Measurements from ENCODE around the gene GJC3. TPM values are rescaled to one million over a fixed set of nuclear protein-coding genes. Genes with fewer than 3 reads are reported as not detected.
A peak's percentile ranks its signal among the peaks of the same experiment; 100 is the strongest.
"Not testable (repeated sequence)": the region's sequence is repeated elsewhere in the genome, so short reads cannot be mapped to it uniquely, and the experiment has no call there.

GJC3 gene
- total and polyA plus RNA-seq, 4 donors = 0.57 TPM; not detected in 3

DNA sequence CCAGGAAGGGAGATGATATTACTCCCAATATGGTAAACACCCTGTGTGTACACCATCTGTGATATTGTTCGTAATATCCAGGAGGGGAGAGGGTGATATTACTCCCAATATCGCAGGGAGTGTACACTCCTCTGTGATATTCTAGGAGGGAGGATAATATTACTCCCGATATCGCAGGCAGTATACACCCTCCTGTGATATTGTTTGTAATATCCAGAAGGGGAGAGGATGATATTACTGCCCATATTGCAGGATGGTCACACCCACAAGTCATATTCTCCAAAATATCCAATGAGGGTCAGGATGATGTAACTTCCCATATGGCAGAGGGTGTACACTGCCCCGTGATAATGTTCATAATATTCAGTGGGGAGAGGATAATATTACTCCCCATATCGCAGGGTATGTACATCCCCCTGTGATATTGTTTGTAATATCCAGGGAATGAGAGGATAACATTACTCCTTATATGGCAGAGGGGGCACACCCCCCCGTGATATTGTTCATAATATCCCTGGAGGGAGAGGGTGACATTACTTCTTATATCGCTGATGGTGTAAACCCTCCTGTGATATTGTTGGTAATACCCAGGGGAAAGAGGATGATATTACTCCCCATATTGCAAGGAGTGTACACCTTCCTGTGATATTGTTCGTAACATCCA lies 29.3 kb upstream of the GJC3 start:
- DNase-seq = no peak
- no peaks in the 10 kb centered on the region for H3K36me3 ChIP-seq (ENCODE audit: control insufficient read depth in 1 of 2, insufficient read depth in 2 of 2, low read length in 1 of 2)
- peaks cover 0 to 2% of the 10 kb centered on the region in 2 donors for H3K27me3 ChIP-seq (ENCODE audit: control insufficient read depth in 1 of 2, insufficient read depth in 2 of 2, low read length in 1 of 2)
- H3K9me3 ChIP-seq (ENCODE audit: control insufficient read depth, low read length) = no peaks in the 10 kb centered on the region
- intact Hi-C loops (cut with DNase I) = no loop called here
- 75 to 80% methylated on average over 9 of the region's 9 CpGs for WGBS, 2 donors
- H3K4me3 ChIP-seq (ENCODE audit: low read length in 2 of 2) = no peak overlapping the region
- no peaks in the 10 kb centered on the region for H3K4me1 ChIP-seq (ENCODE audit: control insufficient read depth in 1 of 2, insufficient read depth in 2 of 2, low read length in 2 of 2)
- H3K27ac ChIP-seq (ENCODE audit: low read depth in 1 of 2, low read length in 2 of 2) = no peak overlapping the region
- no peak for ATAC-seq (ENCODE audit: low FRiP score)

DNA sequence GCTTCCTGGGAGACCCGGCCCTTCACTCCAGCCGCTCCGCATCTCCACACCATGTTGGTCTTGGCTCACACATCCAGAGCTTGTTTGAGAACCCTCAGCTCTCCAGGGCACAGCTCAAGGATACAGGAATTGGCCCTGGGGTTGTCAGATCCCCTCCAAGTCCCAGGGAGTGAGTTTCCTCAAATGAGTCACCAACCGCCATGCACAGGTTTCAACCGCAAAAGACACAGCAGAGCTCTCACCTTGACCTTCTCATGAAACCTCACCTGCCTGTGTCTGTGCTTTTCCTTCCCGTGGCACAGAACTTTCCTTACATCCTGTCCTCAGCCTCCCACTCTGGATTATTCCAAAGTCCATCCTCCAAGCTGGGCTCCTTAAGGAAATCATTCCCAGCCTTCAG lies 25.8 kb upstream of the GJC3 start:
- H3K27ac ChIP-seq (ENCODE audit: low read depth in 1 of 2, low read length in 2 of 2) = no peak overlapping the region
- no peak for DNase-seq
- intact Hi-C loops (cut with DNase I) = no loop called here
- H3K9me3 ChIP-seq (ENCODE audit: control insufficient read depth, low read length) = peaks cover 3% of the 10 kb centered on the region
- H3K27me3 ChIP-seq (ENCODE audit: control insufficient read depth in 1 of 2, insufficient read depth in 2 of 2, low read length in 1 of 2) = peaks cover 0 to 2% of the 10 kb centered on the region in 2 donors
- H3K36me3 ChIP-seq (ENCODE audit: control insufficient read depth in 1 of 2, insufficient read depth in 2 of 2, low read length in 1 of 2) = no peaks in the 10 kb centered on the region
- H3K4me3 ChIP-seq (ENCODE audit: low read length in 2 of 2) = no peak overlapping the region
- 63 to 65% methylated on average over 6 of the region's 6 CpGs for WGBS, 2 donors
- no peak for ATAC-seq (ENCODE audit: low FRiP score)
- no peaks in the 10 kb centered on the region for H3K4me1 ChIP-seq (ENCODE audit: control insufficient read depth in 1 of 2, insufficient read depth in 2 of 2, low read length in 2 of 2)

DNA sequence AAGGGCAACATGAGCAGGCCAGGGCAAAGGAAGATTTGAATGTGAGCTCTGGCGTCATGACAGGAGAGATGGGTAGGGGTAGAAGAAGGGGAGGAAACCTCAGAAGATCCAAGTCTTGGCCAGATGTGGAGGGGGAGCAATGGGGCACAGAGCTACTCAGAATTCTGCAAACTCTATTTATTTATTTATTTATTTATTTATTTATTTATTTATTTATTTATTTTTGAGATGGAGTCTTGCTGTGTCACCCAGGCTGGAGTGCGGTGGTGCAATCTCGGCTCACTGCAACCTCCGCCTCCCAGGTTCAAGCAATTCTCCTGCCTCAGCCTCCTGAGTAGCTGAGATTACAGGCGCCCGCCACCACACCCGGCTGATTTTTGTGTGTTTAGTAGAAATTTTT lies 25.2 kb upstream of the GJC3 start:
- ATAC-seq (ENCODE audit: low FRiP score); intact Hi-C loops (cut with DNase I): not testable (repeated sequence)
- WGBS, 2 donors = 93% methylated on average over 7 of the region's 7 CpGs

DNA sequence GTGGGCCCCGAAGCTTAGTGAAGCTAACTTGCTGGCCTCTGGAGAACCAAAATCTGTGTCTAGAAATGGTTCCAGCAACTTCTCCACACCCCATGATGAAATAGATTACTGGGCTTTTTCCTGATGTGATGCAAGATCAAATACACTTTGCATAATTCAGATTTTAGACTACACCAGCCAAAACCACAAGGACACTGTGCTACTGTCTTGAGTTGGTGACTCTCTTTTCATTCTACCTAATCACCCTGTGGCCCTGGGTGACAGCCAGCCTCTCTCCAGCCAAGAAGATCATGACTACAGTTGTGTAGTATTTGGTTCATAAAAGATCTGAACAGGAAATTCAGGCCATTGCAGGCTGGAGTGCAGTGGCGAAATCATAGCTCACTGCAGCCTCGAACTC lies 24.2 kb upstream of the GJC3 start:
- H3K4me1 ChIP-seq (ENCODE audit: control insufficient read depth in 1 of 2, insufficient read depth in 2 of 2, low read length in 2 of 2) = no peaks in the 10 kb centered on the region
- DNase-seq (peak in 1 of 2 donors; percentile 47), ATAC-seq (ENCODE audit: low FRiP score) (no peak)
- H3K9me3 ChIP-seq (ENCODE audit: control insufficient read depth, low read length) = peaks cover 3% of the 10 kb centered on the region
- peaks cover 0 to 2% of the 10 kb centered on the region in 2 donors for H3K27me3 ChIP-seq (ENCODE audit: control insufficient read depth in 1 of 2, insufficient read depth in 2 of 2, low read length in 1 of 2)
- H3K4me3 ChIP-seq (ENCODE audit: low read length in 2 of 2) = no peak overlapping the region
- H3K36me3 ChIP-seq (ENCODE audit: control insufficient read depth in 1 of 2, insufficient read depth in 2 of 2, low read length in 1 of 2) = no peaks in the 10 kb centered on the region
- H3K27ac ChIP-seq (ENCODE audit: low read depth in 1 of 2, low read length in 2 of 2) = no peak overlapping the region
- 74 to 79% methylated on average over 3 of the region's 3 CpGs for WGBS, 2 donors
- intact Hi-C loops (cut with DNase I) = no loop called here

More for the DNA sequence above, 25.2 kb upstream of the GJC3 start:
- DNase-seq; H3K27me3 ChIP-seq (ENCODE audit: control insufficient read depth in 1 of 2, insufficient read depth in 2 of 2, low read length in 1 of 2); H3K4me1 ChIP-seq (ENCODE audit: control insufficient read depth in 1 of 2, insufficient read depth in 2 of 2, low read length in 2 of 2); H3K4me3 ChIP-seq (ENCODE audit: low read length in 2 of 2); H3K36me3 ChIP-seq (ENCODE audit: control insufficient read depth in 1 of 2, insufficient read depth in 2 of 2, low read length in 1 of 2); H3K27ac ChIP-seq (ENCODE audit: low read depth in 1 of 2, low read length in 2 of 2); H3K9me3 ChIP-seq (ENCODE audit: control insufficient read depth, low read length): not testable (repeated sequence)

DNA sequence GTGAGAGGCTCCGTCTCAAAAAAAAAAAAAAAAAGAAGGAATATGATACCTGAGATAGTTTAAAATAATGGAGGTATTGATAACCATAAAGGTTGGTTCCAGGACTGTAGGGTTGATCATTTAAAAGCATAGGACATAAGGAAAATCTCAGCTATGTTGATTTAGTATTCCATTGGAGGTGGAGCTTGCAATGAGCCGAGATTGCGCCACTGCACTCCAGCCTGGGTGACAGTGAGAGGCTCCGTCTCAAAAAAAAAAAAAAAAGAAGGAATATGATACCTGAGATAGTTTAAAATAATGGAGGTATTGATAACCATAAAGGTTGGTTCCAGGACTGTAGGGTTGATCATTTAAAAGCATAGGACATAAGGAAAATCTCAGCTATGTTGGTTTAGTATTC lies 23.2 kb upstream of the GJC3 start:
- intact Hi-C loops (cut with DNase I); H3K27ac ChIP-seq (ENCODE audit: low read depth in 1 of 2, low read length in 2 of 2); H3K36me3 ChIP-seq (ENCODE audit: control insufficient read depth in 1 of 2, insufficient read depth in 2 of 2, low read length in 1 of 2); H3K27me3 ChIP-seq (ENCODE audit: control insufficient read depth in 1 of 2, insufficient read depth in 2 of 2, low read length in 1 of 2); DNase-seq; ATAC-seq (ENCODE audit: low FRiP score); H3K9me3 ChIP-seq (ENCODE audit: control insufficient read depth, low read length); H3K4me3 ChIP-seq (ENCODE audit: low read length in 2 of 2); H3K4me1 ChIP-seq (ENCODE audit: control insufficient read depth in 1 of 2, insufficient read depth in 2 of 2, low read length in 2 of 2): not testable (repeated sequence)
- WGBS, 2 donors = 65 to 84% methylated on average over 4 of the region's 4 CpGs

GRCh38 chr7:99950819-99951218 lies 21.4 kb upstream of the GJC3 start:
- H3K36me3 ChIP-seq (ENCODE audit: control insufficient read depth in 1 of 2, insufficient read depth in 2 of 2, low read length in 1 of 2); H3K27ac ChIP-seq (ENCODE audit: low read depth in 1 of 2, low read length in 2 of 2); DNase-seq; intact Hi-C loops (cut with DNase I); H3K4me3 ChIP-seq (ENCODE audit: low read length in 2 of 2); H3K27me3 ChIP-seq (ENCODE audit: control insufficient read depth in 1 of 2, insufficient read depth in 2 of 2, low read length in 1 of 2); H3K4me1 ChIP-seq (ENCODE audit: control insufficient read depth in 1 of 2, insufficient read depth in 2 of 2, low read length in 2 of 2); H3K9me3 ChIP-seq (ENCODE audit: control insufficient read depth, low read length); ATAC-seq (ENCODE audit: low FRiP score): not testable (repeated sequence)
- WGBS, 2 donors = 90 to 92% methylated on average over 6 of the region's 6 CpGs

DNA sequence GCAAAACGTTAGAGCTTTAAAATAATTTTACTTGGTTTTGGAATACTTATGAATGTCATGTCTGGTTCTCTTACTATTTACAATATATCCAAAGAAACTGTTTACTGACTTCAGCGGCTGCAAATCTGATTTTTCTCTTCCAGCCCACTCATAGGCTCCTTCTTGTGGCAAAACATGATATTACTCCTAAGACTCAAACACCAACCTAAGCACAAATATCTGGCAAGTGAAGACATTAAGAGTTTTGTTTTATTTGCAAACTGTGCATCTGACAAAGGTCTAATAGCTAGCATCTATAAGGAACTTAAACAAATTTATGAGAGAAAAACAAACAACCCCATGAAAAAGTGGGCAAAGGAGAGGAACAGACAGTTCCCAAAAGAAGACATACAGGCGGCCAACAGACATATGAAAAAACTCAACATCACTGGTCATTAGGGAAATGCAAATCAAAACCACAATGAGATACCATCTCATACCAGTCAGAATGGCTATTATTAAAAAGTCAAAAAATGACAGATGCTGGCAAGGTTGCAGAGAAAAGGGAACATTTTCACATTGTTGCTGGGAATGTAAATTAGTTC lies 20.3 kb upstream of the GJC3 start:
- no peak overlapping the region for H3K27ac ChIP-seq (ENCODE audit: low read depth in 1 of 2, low read length in 2 of 2)
- ATAC-seq (ENCODE audit: low FRiP score) (no peak), DNase-seq (no peak)
- H3K9me3 ChIP-seq (ENCODE audit: control insufficient read depth, low read length) = peaks cover 3% of the 10 kb centered on the region
- no peaks in the 10 kb centered on the region for H3K27me3 ChIP-seq (ENCODE audit: control insufficient read depth in 1 of 2, insufficient read depth in 2 of 2, low read length in 1 of 2)
- intact Hi-C loops (cut with DNase I) = no loop called here
- H3K36me3 ChIP-seq (ENCODE audit: control insufficient read depth in 1 of 2, insufficient read depth in 2 of 2, low read length in 1 of 2) = no peaks in the 10 kb centered on the region
- 61 to 62% methylated on average over 3 of the region's 3 CpGs for WGBS, 2 donors
- H3K4me3 ChIP-seq (ENCODE audit: low read length in 2 of 2) = no peak overlapping the region
- H3K4me1 ChIP-seq (ENCODE audit: control insufficient read depth in 1 of 2, insufficient read depth in 2 of 2, low read length in 2 of 2) = no peaks in the 10 kb centered on the region

- ATAC-seq (ENCODE audit: low FRiP score) = no peak
- Histone ChIP-seq H3K9me3 (ENCODE audit: control insufficient read depth, low read length) (peaks cover 3% of the 10 kb centered on the region), H3K27ac (ENCODE audit: low read depth in 1 of 2, low read length in 2 of 2) (no peak overlapping the region), H3K4me3 (ENCODE audit: low read length in 2 of 2) (no peak overlapping the region), H3K36me3 (ENCODE audit: control insufficient read depth in 1 of 2, insufficient read depth in 2 of 2, low read length in 1 of 2) (no peaks in the 10 kb centered on the region), H3K27me3 (ENCODE audit: control insufficient read depth in 1 of 2, insufficient read depth in 2 of 2, low read length in 1 of 2) (peaks cover 0 to 2% of the 10 kb centered on the region in 2 donors), H3K4me1 (ENCODE audit: control insufficient read depth in 1 of 2, insufficient read depth in 2 of 2, low read length in 2 of 2) (no peaks in the 10 kb centered on the region)
- intact Hi-C loops (cut with DNase I) = no loop called here
- no peak for DNase-seq
- WGBS, 2 donors = 61 to 84% methylated on average over 1 of the region's 1 CpG
Measured at GRCh38 chr7:99947608-99948007, 18.2 kb upstream of the GJC3 start.

DNA sequence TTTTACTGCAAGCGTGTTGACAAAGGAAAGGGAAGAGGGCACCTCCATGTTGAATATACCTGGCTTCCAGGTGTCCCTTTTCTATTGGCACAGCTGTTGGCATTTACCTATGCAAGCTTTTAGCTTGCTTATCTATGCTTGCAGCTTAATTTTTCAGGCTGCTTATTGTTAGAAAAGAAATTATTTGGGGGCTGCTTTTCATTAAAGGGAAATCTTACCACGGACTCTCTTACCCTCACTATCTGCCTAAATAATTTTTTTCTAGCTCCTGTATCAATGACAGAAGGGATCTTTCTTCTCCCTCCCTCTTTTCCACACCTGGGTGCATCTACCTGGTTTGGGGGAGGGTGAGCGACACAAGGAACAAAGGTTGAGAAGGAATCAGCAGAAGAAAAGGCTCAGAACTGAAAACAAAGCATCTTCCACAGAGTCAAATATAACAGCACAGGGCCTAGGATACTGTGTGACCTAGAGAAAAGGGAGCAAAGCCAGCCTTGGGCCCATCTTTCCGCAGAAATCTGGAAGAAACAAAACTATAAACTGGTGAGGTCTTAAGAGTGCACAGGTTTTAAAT lies 15.2 kb upstream of the GJC3 start:
- no peaks in the 10 kb centered on the region for H3K4me1 ChIP-seq (ENCODE audit: control insufficient read depth in 1 of 2, insufficient read depth in 2 of 2, low read length in 2 of 2)
- no peak overlapping the region for H3K27ac ChIP-seq (ENCODE audit: low read depth in 1 of 2, low read length in 2 of 2)
- H3K36me3 ChIP-seq (ENCODE audit: control insufficient read depth in 1 of 2, insufficient read depth in 2 of 2, low read length in 1 of 2) = no peaks in the 10 kb centered on the region
- H3K9me3 ChIP-seq (ENCODE audit: control insufficient read depth, low read length) = no peaks in the 10 kb centered on the region
- DNase-seq = no peak
- intact Hi-C loops (cut with DNase I) = no loop called here
- WGBS, 2 donors = 41 to 50% methylated on average over 4 of the region's 4 CpGs
- ATAC-seq (ENCODE audit: low FRiP score) = no peak
- peaks cover 0 to 2% of the 10 kb centered on the region in 2 donors for H3K27me3 ChIP-seq (ENCODE audit: control insufficient read depth in 1 of 2, insufficient read depth in 2 of 2, low read length in 1 of 2)
- no peak overlapping the region for H3K4me3 ChIP-seq (ENCODE audit: low read length in 2 of 2)
